Caco-2 (cell line): ENCODE data around the gene TTLL8. TPM values are rescaled to one million over a fixed set of nuclear protein-coding genes. Genes with fewer than 3 reads are reported as not detected.

Experiments
- BruUV-seq: library from RNA; stranded (reverse); fragments of 400-500 nt; replicated peaks from 2 replicates; lab custom pipeline; 2021; lab: Mats Ljungman, UMichigan
- CTCF ChIA-PET: fragments of 300-600 bp; sonication (Branson Sonifier 250); formaldehyde crosslinking; loops from one replicate; lab custom pipeline; 2022; ENCODE audit warnings: antibody characterized with exemption; lab: Charles Lee
- POLR2A ChIA-PET: fragments of 300-600 bp; sonication (Branson Sonifier 250); formaldehyde crosslinking; loops from one replicate; lab custom pipeline; 2022; ENCODE audit warnings: antibody characterized with exemption; lab: Charles Lee
- DNase-seq, 2 experiments: peaks; one replicate each; pipeline versions ENCODE4 v3.0.0 to v3.0.0-alpha.2; 2020 to 2022
- H3K27me3 ChIP-seq: replicated peaks from 2 replicates; pipeline ENCODE4 v1.6.0; 2011; ENCODE audit warnings: low read length; ENCODE audit not compliant: control insufficient read depth, insufficient read depth
- H3K36me3 ChIP-seq: 2 replicates; pipeline ENCODE4 v1.5.1; 2011; ENCODE audit warnings: low read length; ENCODE audit not compliant: control insufficient read depth, insufficient read depth
- H3K4me1 ChIP-seq: fragments of 250-450 bp; sonication (Bioruptor Pico); 2 replicates; pipeline ENCODE4 v1.5.1; 2020; ENCODE audit warnings: mild to moderate bottlenecking
- H3K4me3 ChIP-seq: 2 replicates; pipeline ENCODE4 v1.5.1; 2011; ENCODE audit warnings: low read depth, mild to moderate bottlenecking, control low read depth, low read length
- H3K9me3 ChIP-seq: fragments of 250-450 bp; sonication (Bioruptor Pico); 2 replicates; pipeline ENCODE4 v1.5.1; 2020; ENCODE audit warnings: mild to moderate bottlenecking, moderate library complexity
- H3K27ac Mint-ChIP-seq: one replicate; pipeline ENCODE4 v1.8.0; 2022; ENCODE audit warnings: mixed read lengths; ENCODE audit not compliant: unreplicated experiment
- H3K27me3 Mint-ChIP-seq: one replicate; pipeline ENCODE4 v1.8.0; 2022; ENCODE audit warnings: mixed read lengths; ENCODE audit not compliant: insufficient read depth, unreplicated experiment
- H3K36me3 Mint-ChIP-seq: one replicate; pipeline ENCODE4 v1.8.0; 2022; ENCODE audit warnings: mild to moderate bottlenecking, mixed read lengths; ENCODE audit not compliant: insufficient read depth, unreplicated experiment
- H3K4me1 Mint-ChIP-seq: one replicate; pipeline ENCODE4 v1.8.0; 2022; ENCODE audit warnings: low read depth, mixed read lengths; ENCODE audit not compliant: unreplicated experiment
- H3K4me3 Mint-ChIP-seq: one replicate; pipeline ENCODE4 v1.8.0; 2022; ENCODE audit warnings: mild to moderate bottlenecking, moderate library complexity, mixed read lengths; ENCODE audit not compliant: unreplicated experiment
- H3K9me3 Mint-ChIP-seq: one replicate; pipeline ENCODE4 v1.8.0; 2022; ENCODE audit warnings: mixed read lengths; ENCODE audit not compliant: unreplicated experiment
- intact Hi-C: fragments of 100-400 bp; cut with micrococcal nuclease; formaldehyde crosslinking; loops from one replicate; pipeline ENCODE4 v1.10.0; 2022; ENCODE audit not compliant: unreplicated experiment
- total RNA-seq: library from RNA; stranded (reverse); gene quantifications from 2 replicates; pipeline ENCODE4 v1.2.3, GENCODE V29; 2022
- TF ChIP-seq, protein P1 (sequence below), 2 experiments: fragments of 200-600 bp in 1 of 2; IDR thresholded peaks; 1 replicate in 1 of 2; 2 replicates in 1 of 2; pipeline versions ENCODE4 v1.5.1 to v1.8.0; 2011 to 2022; ENCODE audit warnings: antibody characterized with exemption in 1 of 2, control low read depth in 1 of 2, inconsistent platforms in 1 of 2, low read depth in 1 of 2, low read length in 1 of 2, mild to moderate bottlenecking in 1 of 2, moderate library complexity in 1 of 2; ENCODE audit not compliant: insufficient read depth in 1 of 2, severe bottlenecking in 1 of 2, unreplicated experiment in 1 of 2

The TTLL8 gene
- total RNA-seq, 1 experiment from 2014 or later = not detected

DNA sequence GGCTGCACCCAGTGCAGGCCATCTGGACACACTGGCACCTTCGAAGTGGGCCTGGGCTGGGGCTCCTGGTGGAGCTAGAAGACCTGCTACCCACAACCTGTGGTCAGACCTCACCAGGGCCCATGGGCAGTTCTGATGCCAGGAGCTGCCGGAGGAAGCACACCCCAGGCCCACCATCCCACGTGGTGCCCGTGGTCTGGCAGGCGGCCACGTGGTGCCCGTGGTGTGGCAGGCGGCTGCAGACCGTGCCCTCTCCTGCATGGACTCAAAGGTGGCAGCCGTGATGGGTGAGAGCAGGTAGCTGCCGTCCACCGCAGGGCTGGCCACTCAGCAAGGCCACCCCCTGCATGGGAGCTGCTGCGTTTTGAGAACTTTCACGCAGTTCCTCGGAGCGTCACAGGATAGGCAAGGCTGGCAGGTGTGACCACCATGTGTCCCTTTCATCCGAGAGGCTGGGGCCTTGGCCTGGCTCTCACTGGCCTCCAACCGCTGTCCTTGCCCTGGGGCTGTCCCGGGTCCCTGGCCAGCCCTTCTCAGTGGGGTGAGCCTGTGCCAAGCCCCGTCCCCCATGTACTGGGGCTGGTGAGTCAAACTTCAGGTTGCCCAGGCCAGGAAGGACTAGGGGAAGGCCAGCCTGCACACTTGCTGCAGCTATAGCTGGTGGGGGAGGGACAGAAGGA is 41.6 kb downstream of the TTLL8 start:
- POLR2A ChIA-PET = no interaction called here
- no peaks in the 10 kb centered on the region for H3K27me3 Mint-ChIP-seq
- no peak overlapping the region for H3K4me3 Mint-ChIP-seq

DNA sequence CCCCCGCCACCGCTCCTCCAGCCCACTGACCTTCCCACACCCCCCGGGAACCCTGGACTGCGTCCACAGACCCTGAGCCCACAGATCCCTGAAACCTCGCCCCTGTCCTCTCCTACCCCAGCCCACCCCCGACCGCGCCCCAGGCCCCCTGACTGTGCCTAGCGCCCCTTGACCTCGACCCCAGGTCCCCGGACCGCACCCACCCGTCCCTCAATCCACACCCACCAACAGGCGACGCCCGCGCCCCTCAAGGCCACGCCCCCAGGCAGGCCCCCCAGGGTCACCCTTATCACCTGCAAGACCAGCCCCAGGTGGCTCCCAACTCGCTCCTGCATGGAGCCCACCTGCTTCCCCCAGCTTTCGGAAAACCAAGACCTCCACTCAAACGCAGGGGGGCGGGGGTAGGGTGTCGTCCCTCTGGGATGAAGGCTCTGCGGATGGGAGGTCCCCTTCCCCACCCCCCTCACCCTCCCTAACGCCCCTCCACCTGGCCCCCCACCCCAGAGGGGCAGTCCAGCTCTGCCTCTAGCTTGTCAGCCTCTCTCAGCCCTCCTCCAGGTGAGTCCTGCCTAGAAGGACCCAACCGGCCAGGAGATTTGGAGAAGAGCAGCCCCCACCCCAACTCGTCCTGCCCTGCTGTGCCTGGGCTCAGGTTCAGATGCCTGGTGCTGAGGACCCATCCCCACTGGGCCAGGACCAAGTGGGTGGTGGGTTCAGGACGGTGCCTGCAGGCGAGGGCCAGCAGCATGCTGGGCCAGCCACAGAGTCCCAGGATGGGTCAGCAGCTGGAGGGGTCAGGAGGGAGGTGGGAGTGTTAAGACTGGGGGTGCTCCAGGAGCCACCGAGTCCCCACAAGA is 42.4 kb downstream of the TTLL8 start:
- peaks cover 18% of the 10 kb centered on the region for H3K4me1 ChIP-seq
- peak overlapping the region; percentile 36 for H3K4me3 Mint-ChIP-seq
- no peaks in the 10 kb centered on the region for H3K9me3 Mint-ChIP-seq
- H3K27me3 ChIP-seq = no peaks in the 10 kb centered on the region; the same call in 1 of the 2 replicates
- H3K4me1 Mint-ChIP-seq = no peaks in the 10 kb centered on the region
- no TSS peak for BruUV-seq
- TF ChIP-seq, protein P1, sequence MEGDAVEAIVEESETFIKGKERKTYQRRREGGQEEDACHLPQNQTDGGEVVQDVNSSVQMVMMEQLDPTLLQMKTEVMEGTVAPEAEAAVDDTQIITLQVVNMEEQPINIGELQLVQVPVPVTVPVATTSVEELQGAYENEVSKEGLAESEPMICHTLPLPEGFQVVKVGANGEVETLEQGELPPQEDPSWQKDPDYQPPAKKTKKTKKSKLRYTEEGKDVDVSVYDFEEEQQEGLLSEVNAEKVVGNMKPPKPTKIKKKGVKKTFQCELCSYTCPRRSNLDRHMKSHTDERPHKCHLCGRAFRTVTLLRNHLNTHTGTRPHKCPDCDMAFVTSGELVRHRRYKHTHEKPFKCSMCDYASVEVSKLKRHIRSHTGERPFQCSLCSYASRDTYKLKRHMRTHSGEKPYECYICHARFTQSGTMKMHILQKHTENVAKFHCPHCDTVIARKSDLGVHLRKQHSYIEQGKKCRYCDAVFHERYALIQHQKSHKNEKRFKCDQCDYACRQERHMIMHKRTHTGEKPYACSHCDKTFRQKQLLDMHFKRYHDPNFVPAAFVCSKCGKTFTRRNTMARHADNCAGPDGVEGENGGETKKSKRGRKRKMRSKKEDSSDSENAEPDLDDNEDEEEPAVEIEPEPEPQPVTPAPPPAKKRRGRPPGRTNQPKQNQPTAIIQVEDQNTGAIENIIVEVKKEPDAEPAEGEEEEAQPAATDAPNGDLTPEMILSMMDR (IDR thresholded peaks at IDR 0.05; ENCODE audit: insufficient read depth in 1 of 2, low read depth in 1 of 2, low read length in 1 of 2, severe bottlenecking in 1 of 2, unreplicated experiment in 1 of 2) = no peak
- H3K9me3 ChIP-seq = no peaks in the 10 kb centered on the region
- no peaks in the 10 kb centered on the region for H3K36me3 ChIP-seq
- POLR2A ChIA-PET = no interaction called here
- H3K36me3 Mint-ChIP-seq = no peaks in the 10 kb centered on the region
- intact Hi-C loops = no loop called here
- no peak overlapping the region for H3K4me3 ChIP-seq
- DNase-seq = no peak
- CTCF ChIA-PET = interaction anchor here (0.6 to 0.7 kb wide), 2 partner anchors 80 to 237 kb away, joined by 3 to 5 read pairs; no protein-coding TSS in a partner anchor
- no peak overlapping the region for H3K27ac Mint-ChIP-seq
- no peaks in the 10 kb centered on the region for H3K27me3 Mint-ChIP-seq

More for the DNA sequence above, 41.6 kb downstream of the TTLL8 start:
- no peaks in the 10 kb centered on the region; the same call in 1 of the 2 replicates for H3K27me3 ChIP-seq
- TF ChIP-seq, protein P1 (IDR thresholded peaks at IDR 0.05; ENCODE audit: insufficient read depth in 1 of 2, low read depth in 1 of 2, low read length in 1 of 2, severe bottlenecking in 1 of 2, unreplicated experiment in 1 of 2) = no peak
- no peaks in the 10 kb centered on the region for H3K9me3 ChIP-seq
- intact Hi-C loops = no loop called here
- Mint-ChIP-seq H3K9me3 (no peaks in the 10 kb centered on the region), H3K4me1 (no peaks in the 10 kb centered on the region), H3K36me3 (no peaks in the 10 kb centered on the region), H3K27ac (no peak overlapping the region)
- H3K36me3 ChIP-seq = no peaks in the 10 kb centered on the region
- CTCF ChIA-PET = interaction anchor here (0.6 kb wide), 1 partner anchor 236 kb away, joined by 5 read pairs; no protein-coding TSS in a partner anchor
- BruUV-seq = no TSS peak
- H3K4me1 ChIP-seq = peaks cover 18% of the 10 kb centered on the region
- DNase-seq = no peak
- H3K4me3 ChIP-seq = no peak overlapping the region

- H3K36me3 ChIP-seq = no peaks in the 10 kb centered on the region
- H3K9me3 ChIP-seq = no peaks in the 10 kb centered on the region
- peaks cover 18% of the 10 kb centered on the region for H3K4me1 ChIP-seq
- H3K27me3 Mint-ChIP-seq = no peaks in the 10 kb centered on the region
- peak overlapping the region; percentile 9 for H3K4me3 ChIP-seq
- H3K4me1 Mint-ChIP-seq = no peaks in the 10 kb centered on the region
- intact Hi-C loops = no loop called here
- ChIA-PET CTCF (interaction anchor here (0.7 kb wide), 1 partner anchor 79 kb away, joined by 3 read pairs; no protein-coding TSS in a partner anchor), POLR2A (no interaction called here)
- no TSS peak for BruUV-seq
- no peaks in the 10 kb centered on the region; the same call in 1 of the 2 replicates for H3K27me3 ChIP-seq
- TF ChIP-seq, protein P1 (IDR thresholded peaks at IDR 0.05; ENCODE audit: insufficient read depth in 1 of 2, low read depth in 1 of 2, low read length in 1 of 2, severe bottlenecking in 1 of 2, unreplicated experiment in 1 of 2) = no peak
- DNase-seq = no peak
- H3K9me3 Mint-ChIP-seq = no peaks in the 10 kb centered on the region
- no peak overlapping the region for H3K27ac Mint-ChIP-seq
- H3K36me3 Mint-ChIP-seq = no peaks in the 10 kb centered on the region
- no peak overlapping the region for H3K4me3 Mint-ChIP-seq
Measured at GRCh38 chr22:50014655-50015401, 43.3 kb downstream of the TTLL8 start.
